NCI-H1436 (cell line): Measurements from ENCODE around the gene STAB1.

Source experiments
- DNase-seq: peaks from one replicate; lab custom pipeline; 2025; lab: John Stamatoyannopoulos, UW

STAB1 gene

GRCh38 chr3:52536369-52537164, 41.4 kb downstream of the STAB1 start, which contains the start of gene UQCC5:
Gene UQCC5 (plus strand): TSS chr3:52536605. CDS start chr3:52536756, 151 bp downstream.
- DNase-seq = peak; percentile 86

- DNase-seq = no peak
These were observed 42.1 kb downstream of the STAB1 start for GRCh38 chr3:52537165-52537620.

- DNase-seq = no peak
These were observed 42.7 kb downstream of the STAB1 start for GRCh38 chr3:52537726-52538421.

- DNase-seq = no peak
These were observed 44.0 kb downstream of the STAB1 start for GRCh38 chr3:52539010-52539653.

- DNase-seq = no peak
These were observed 45.9 kb downstream of the STAB1 start for GRCh38 chr3:52541050-52541449.

- DNase-seq = no peak
These were observed 49.8 kb downstream of the STAB1 start for GRCh38 chr3:52544937-52545336.

- DNase-seq = no peak
These were observed 51.2 kb downstream of the STAB1 start for GRCh38 chr3:52546111-52546901.

GRCh38 chr3:52547143-52547542, 52.0 kb downstream of the STAB1 start:
- DNase-seq = no peak

GRCh38 chr3:52551118-52551517, 56.0 kb downstream of the STAB1 start:
- DNase-seq = no peak

- no peak for DNase-seq
These were observed 57.0 kb downstream of the STAB1 start for GRCh38 chr3:52552089-52552488.

- no peak for DNase-seq
These were observed 59.1 kb downstream of the STAB1 start for GRCh38 chr3:52554026-52554755.

- DNase-seq = no peak
These were observed 59.9 kb downstream of the STAB1 start for GRCh38 chr3:52555056-52555455.

- no peak for DNase-seq
These were observed 62.1 kb downstream of the STAB1 start for GRCh38 chr3:52557011-52557960.

GRCh38 chr3:52558436-52558835, 63.3 kb downstream of the STAB1 start:
- no peak for DNase-seq

GRCh38 chr3:52561028-52561747, 66.0 kb downstream of the STAB1 start:
- DNase-seq = no peak

- DNase-seq = no peak
These were observed 68.8 kb downstream of the STAB1 start for GRCh38 chr3:52563984-52564383.

GRCh38 chr3:52568069-52568468, 72.9 kb downstream of the STAB1 start:
- no peak for DNase-seq

GRCh38 chr3:52570076-52570475, 74.9 kb downstream of the STAB1 start:
- no peak for DNase-seq

- DNase-seq = no peak
These were observed 77.1 kb downstream of the STAB1 start for GRCh38 chr3:52572221-52572620.
